D721Med (cell line): ENCODE data around the gene ENTPD1.

ENCODE experiments used
- DNase-seq: peaks from one replicate; pipeline ENCODE4 v3.0.0; 2011; ENCODE audit warnings: low spot score; ENCODE audit not compliant: insufficient read length
- FAIRE-seq: peaks from 2 replicates; lab custom pipeline; 2011; peaks lifted over from hg19 to GRCh38; lab: Jason Lieb, UNC
- CTCF ChIP-seq: IDR thresholded peaks from 2 replicates; pipeline ENCODE4 v1.5.1; 2012; ENCODE audit warnings: mild to moderate bottlenecking, control low read depth; ENCODE audit not compliant: insufficient read depth; ENCODE audit errors: missing control alignments

Gene ENTPD1

GRCh38 chr10:95841661-95842498 lies 85.9 kb downstream of the ENTPD1 start:
- DNase-seq (peak; percentile 25), FAIRE-seq (peak; percentile 82)
- peak; percentile 63 for TF ChIP-seq CTCF

GRCh38 chr10:95845411-95845810 lies 89.4 kb downstream of the ENTPD1 start:
- FAIRE-seq (no peak), DNase-seq (no peak)
- TF ChIP-seq CTCF, result no peak

GRCh38 chr10:95847007-95847406 lies 91.0 kb downstream of the ENTPD1 start:
- TF ChIP-seq CTCF, result no peak
- DNase-seq (no peak), FAIRE-seq (no peak)

GRCh38 chr10:95848841-95849240 lies 92.9 kb downstream of the ENTPD1 start:
- FAIRE-seq (no peak), DNase-seq (no peak)
- TF ChIP-seq CTCF, result no peak

GRCh38 chr10:95850791-95851190 lies 94.8 kb downstream of the ENTPD1 start:
- no peak for FAIRE-seq

GRCh38 chr10:95860166-95860940 lies 104.4 kb downstream of the ENTPD1 start:
- no peak for TF ChIP-seq CTCF
- FAIRE-seq (no peak), DNase-seq (no peak)

More at GRCh38 chr10:95850791-95851190, 94.8 kb downstream of the ENTPD1 start:
- no peak for DNase-seq
- TF ChIP-seq CTCF, result no peak

- FAIRE-seq, result no peak
- TF ChIP-seq CTCF, result no peak
- no peak for DNase-seq
These were observed 105.4 kb downstream of the ENTPD1 start for GRCh38 chr10:95861386-95861785.
